ENCODE results near the gene NDUFAF5. TPM values are rescaled to one million over a fixed set of nuclear protein-coding genes. Genes with fewer than 3 reads are reported as not detected.

Gene NDUFAF5
- total RNA-seq, 1 experiment from 2014 or later, result 40.2 TPM

DNA sequence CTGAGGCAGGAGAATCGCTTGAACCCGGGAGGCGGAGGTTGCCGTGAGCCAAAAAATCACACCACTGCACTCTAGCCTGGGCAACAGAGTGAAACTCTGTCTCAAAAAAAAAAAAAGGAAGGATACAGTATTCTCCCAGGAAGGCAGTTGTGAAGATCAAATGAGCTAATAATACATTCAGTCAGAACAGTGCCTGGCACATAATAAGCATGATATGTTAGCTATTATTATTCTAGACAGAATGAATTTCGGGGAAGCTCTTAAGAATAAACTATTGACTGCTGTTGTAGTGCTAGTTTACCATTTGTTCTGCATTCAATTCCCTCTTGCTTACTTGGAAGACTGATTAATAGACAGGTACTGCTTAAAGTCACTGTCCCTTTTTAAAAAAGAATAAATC is 40.6 kb downstream of the NDUFAF5 start:
- H2BK15ac ChIP-seq (ENCODE audit: low read depth, low read length), result no peak overlapping the region
- no peak overlapping the region for H3K27ac Mint-ChIP-seq
- WGBS (ENCODE audit: extremely low coverage, insufficient read length, low lambda C conversion rate), result no CpG with 5 or more reads among the region's 5 CpGs
- no peak overlapping the region for H3K4me2 ChIP-seq (ENCODE audit: insufficient read depth, insufficient read length, low read length)
- no peak overlapping the region for H2AFZ ChIP-seq (ENCODE audit: low read length)
- no peak overlapping the region for H3K56ac ChIP-seq (ENCODE audit: insufficient read length, low read depth, low read length)
- no peak overlapping the region for H3K9ac ChIP-seq (ENCODE audit: extremely low read depth, insufficient read length, low read length)
- H3K4me1 ChIP-seq (ENCODE audit: insufficient read depth, low read length), result no peaks in the 10 kb centered on the region
- no peaks in the 10 kb centered on the region; a peak in 1 of 7 replicates for H3K36me3 Mint-ChIP-seq (ENCODE audit: insufficient read depth in 1 of 3, low read depth in 3 of 3)
- H2BK120ac ChIP-seq (ENCODE audit: low read depth, low read length, poor library complexity, severe bottlenecking), result no peak overlapping the region
- no peaks in the 10 kb centered on the region for H3K79me2 ChIP-seq (ENCODE audit: insufficient read depth, low read length)
- H3T11ph ChIP-seq (ENCODE audit: low read length), result no peak overlapping the region
- no peak overlapping the region for H4K8ac ChIP-seq (replicated peaks; ENCODE audit: insufficient read length, low read depth, low read length)
- no peak for DNase-seq
- no peak overlapping the region for H3K18ac ChIP-seq (ENCODE audit: insufficient read length, low read depth, low read length)
- H3K4me3 Mint-ChIP-seq, result no peak overlapping the region
- no peaks in the 10 kb centered on the region for H3K9me3 ChIP-seq (ENCODE audit: control insufficient read depth, low read depth, low read length)
- no peak overlapping the region for H3K14ac ChIP-seq (ENCODE audit: insufficient read depth, low read length)
- no peak overlapping the region for H2BK5ac ChIP-seq (ENCODE audit: insufficient read length, low read length)
- no peak overlapping the region for H4K5ac ChIP-seq (ENCODE audit: insufficient read length, low read depth, low read length)
- H3K27ac ChIP-seq (ENCODE audit: insufficient read length, low read depth, low read length), result no peak overlapping the region
- TF ChIP-seq, protein P1, sequence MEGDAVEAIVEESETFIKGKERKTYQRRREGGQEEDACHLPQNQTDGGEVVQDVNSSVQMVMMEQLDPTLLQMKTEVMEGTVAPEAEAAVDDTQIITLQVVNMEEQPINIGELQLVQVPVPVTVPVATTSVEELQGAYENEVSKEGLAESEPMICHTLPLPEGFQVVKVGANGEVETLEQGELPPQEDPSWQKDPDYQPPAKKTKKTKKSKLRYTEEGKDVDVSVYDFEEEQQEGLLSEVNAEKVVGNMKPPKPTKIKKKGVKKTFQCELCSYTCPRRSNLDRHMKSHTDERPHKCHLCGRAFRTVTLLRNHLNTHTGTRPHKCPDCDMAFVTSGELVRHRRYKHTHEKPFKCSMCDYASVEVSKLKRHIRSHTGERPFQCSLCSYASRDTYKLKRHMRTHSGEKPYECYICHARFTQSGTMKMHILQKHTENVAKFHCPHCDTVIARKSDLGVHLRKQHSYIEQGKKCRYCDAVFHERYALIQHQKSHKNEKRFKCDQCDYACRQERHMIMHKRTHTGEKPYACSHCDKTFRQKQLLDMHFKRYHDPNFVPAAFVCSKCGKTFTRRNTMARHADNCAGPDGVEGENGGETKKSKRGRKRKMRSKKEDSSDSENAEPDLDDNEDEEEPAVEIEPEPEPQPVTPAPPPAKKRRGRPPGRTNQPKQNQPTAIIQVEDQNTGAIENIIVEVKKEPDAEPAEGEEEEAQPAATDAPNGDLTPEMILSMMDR (conservative IDR thresholded peaks at IDR 0.05), result no peak
- H2AK5ac ChIP-seq (ENCODE audit: insufficient read length, low read length), result no peak overlapping the region
- H3K27me3 Mint-ChIP-seq (ENCODE audit: low read depth), result no peaks in the 10 kb centered on the region
- no peaks in the 10 kb centered on the region for H3K23me2 ChIP-seq (ENCODE audit: insufficient read length, low read depth, low read length, poor library complexity, severe bottlenecking)
- H3K79me1 ChIP-seq (ENCODE audit: insufficient read depth, low read depth, low read length, poor library complexity, severe bottlenecking), result no peaks in the 10 kb centered on the region
- H3K4me1 Mint-ChIP-seq, result peaks cover 6 to 7% of the 10 kb centered on the region in 2 experiments
- H3K27me3 ChIP-seq (ENCODE audit: insufficient read depth, low read length), result no peaks in the 10 kb centered on the region
- no peak overlapping the region for H2BK20ac ChIP-seq (ENCODE audit: low read depth, low read length, poor library complexity, severe bottlenecking)
- no peaks in the 10 kb centered on the region for H3K9me3 Mint-ChIP-seq
- H4K91ac ChIP-seq (ENCODE audit: insufficient read length, low read depth, low read length), result no peak overlapping the region
- no peak overlapping the region for H3K4ac ChIP-seq (ENCODE audit: low read depth, low read length)
- no peaks in the 10 kb centered on the region for H4K20me1 ChIP-seq (ENCODE audit: control insufficient read depth, insufficient read depth, insufficient read length)
- H3K23ac ChIP-seq (ENCODE audit: insufficient read length, low read depth, low read length), result no peak overlapping the region
- H2BK12ac ChIP-seq (ENCODE audit: insufficient read length, low read depth, low read length), result no peak overlapping the region

All from H9 (cell line).